Measurements from ENCODE around the gene DAPK1. TPM values are rescaled to one million over a fixed set of nuclear protein-coding genes. Genes with fewer than 3 reads are reported as not detected.

Gene DAPK1
- polyA plus RNA-seq, 12 donors = 16.4 to 38.0 (median 20.0) TPM; not detected in 1

DNA sequence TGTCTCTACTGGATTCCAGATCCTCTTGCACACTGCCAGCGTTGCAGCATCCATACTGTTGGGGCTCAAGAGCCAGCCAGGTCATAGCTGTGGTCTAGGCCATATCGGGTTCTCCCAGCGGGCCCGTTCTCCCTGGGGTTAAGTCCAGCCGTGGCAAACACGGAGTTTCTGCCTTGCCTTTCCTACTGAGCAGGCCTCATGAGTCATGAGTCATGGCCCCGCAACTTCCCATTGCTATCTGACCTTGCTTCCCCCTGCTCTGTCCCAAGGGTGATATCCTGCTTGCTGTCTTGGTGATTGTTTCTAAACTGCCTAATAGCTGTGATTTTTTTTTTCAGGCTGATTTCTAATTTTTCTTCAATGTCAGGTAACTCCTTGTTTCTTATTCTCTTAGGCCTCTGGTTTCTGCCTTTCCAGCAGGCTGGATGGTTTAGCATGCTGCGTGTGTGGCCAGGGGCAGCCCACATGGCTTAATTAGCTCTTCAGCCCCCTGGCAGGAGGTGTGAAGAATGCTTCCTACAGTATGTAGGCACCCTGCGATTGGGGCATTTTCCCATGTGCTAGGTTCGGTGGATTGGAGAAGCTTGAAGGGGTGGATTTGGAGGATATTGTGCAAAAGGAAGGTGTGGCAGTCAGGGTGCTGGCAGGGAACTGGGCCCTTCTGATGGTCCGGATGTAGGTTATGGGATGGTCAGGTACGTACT is 18.7 kb downstream of the DAPK1 start:
- DNase-seq = no peak

DNA sequence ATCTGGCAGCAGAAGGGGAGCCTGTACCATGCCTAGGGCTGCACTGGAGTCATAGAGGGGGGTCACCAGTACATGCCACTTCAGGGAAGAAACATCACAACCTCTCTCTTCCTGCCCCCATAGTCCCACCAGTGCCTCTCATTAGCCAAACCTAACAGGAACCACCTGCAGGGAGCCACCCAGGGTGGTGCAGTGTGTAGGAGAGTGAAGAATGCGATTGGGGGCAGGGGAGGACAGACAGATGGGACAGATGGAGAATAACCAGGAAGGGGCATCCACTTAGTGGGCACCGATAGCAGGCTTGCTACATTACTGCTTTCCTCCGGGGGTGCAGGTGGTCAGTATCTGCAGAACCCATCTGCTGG is 19.2 kb downstream of the DAPK1 start:
- DNase-seq = no peak

DNA sequence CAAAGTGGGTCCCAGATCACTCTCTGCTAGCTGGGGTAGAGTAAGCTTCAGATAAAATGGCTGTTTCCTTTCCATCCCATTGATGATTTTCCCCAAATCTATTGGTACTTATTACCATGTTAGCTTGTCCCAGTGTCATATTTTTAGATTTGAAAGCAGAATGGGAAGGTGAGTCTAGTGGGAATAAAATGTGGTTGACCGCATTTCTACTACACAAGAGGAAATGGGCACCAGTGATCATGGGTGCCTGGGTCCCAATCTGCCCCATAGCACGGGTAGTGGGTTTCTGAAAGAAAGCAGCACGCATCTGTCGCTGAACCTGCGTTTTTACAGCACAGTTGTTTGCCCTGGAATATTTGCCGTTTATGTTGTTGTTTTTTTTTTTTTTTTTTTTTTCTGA is 20.1 kb downstream of the DAPK1 start:
- DNase-seq = no peak

DNA sequence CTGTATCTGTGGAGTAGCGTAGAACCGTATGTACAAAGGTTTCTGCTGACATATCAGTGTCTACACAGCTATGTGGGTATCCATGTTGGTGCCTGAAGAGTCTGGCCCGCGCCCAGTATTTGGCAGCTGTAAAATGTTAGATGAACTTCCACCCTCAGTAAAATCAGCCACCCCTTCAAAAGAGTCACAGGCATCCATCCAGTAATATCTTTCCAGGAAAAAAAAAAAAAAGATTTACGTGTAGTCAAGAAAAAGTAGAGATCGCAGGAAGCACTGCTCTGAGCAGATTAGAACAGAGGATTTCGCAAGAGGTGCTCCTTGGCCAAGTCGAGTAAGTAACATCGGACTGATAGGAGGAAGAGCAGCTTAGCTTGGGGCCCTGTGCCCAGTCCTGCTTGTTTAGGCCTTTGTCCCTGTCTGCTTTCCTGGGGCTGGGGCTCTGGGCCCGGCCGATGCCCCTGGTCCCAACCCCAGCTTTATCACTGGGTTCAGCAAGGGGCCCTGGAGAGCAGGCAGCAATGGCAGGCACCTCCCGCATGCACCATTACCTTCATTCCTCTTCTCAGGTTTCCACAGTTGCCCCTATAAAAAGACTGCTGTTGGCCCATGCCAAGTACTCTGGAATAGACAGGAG is 21.2 kb downstream of the DAPK1 start:
- DNase-seq = no peak

DNA sequence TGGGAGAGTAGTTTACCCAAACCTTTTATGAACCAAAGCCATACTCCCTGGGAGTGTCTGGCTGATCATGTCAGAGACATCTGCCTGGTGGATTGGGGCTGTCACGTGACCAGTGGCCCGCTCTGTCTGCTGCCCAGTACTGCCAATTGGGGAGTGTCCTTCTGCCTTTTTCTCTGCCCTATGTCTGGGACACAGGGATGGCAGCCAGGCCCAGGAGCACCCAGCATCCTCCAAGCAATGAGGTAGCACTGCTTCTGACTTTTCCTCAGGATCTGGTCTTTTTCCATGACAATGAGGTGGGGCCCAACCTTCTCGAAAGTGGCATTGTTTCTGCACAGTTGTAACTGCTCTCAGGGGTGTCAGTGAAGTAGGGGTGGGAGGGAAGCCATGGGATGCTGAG is 21.8 kb downstream of the DAPK1 start:
- DNase-seq = no peak

DNA sequence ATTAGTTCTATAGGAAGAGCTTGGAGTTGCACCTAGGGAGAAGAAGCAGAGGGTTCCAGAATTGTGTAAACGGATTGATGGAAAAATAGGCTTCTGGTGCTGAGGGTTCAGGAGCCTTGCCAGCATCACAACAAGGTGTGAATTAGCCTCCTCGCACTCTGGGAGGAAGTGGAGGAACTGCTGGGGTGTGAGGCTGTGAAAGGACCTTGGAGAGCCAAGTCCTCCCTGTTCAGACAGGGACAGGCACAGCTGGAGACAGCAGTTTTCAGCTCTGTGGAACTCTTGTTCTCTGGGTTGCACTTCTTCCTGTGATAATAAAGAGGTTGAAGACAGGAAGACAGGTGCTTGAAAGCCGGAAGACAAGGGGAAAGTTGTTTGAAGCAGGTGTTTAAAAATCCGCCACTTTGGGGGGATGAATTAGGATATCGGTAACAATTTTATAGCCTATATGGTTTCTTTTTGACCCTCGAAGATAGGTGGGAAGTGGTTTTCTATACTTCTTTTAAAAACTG is 22.6 kb downstream of the DAPK1 start:
- DNase-seq = no peak

DNA sequence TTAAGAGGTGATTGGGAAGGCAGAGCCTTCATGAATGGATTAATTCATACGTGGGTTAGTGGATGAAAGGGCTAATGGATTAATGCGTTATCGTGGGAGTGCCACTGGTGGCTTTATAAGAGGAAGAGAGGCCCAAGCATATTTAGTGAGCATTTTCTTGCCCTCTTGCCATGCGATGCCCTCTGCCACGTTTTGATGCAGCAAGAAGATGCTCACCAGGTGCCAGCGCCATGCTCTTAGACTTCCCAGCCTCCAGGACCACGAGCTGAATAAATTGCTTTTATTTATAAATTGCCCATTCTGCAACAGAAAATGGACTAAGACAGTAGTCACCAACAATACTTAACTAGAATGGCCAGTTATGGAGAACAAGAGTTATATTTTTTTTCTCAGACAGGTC is 24.2 kb downstream of the DAPK1 start:
- DNase-seq = no peak

DNA sequence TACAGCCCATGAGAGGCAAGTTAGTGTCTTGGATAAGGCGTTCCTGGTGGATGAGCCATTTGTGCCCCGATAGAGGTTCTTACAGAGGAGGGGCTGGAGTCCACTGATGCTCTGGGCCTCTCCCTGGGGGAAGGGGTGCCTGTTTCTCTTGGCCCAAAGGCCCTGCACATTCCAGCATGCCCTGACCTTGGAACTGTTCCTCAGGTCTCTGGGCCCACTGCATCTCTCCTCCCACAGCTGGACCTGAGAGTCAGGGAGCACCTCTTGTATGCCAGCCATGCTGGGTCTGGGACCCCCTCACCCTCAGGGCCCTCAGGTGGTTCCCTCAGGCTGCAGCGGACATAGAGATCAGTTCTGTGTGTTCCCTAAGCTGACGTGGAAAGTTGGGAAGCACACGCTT is 26.4 kb downstream of the DAPK1 start:
- DNase-seq = no peak

DNA sequence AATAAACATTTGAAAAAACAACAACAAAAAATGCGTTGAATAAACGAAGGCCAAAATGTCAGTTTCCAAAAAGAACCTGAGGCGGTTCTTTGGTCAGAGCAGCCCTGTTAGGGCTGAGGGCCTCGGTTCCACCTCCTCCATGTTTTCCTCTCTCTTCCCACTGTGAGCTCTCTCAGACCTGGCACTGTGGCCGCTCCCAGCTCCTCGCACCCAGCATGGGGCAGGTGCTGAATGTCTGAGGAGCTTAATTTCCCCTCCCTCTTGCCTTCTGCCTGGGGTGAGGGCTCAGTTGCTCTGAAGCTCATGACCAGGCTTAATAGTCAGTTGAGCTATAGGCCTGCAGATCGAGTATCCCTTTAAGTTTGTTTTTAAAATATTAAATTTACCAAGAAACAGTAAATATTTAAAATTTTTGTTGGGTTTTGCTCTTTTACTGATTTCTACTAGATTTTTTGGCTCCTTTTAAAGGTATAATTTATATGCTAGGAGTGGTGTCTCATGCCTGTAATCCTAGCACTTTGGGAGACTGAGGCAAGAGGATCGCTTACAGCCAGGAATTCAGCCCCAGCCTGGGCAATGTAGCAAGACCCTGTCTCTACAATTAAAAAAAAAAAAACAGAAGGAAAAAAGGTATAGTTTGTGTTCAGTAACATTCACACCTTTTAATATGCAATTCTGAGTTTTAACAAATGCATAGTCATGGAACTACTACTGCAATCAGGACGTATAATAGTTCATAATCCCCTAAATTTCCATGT is 28.1 kb downstream of the DAPK1 start:
- DNase-seq = no peak

DNA sequence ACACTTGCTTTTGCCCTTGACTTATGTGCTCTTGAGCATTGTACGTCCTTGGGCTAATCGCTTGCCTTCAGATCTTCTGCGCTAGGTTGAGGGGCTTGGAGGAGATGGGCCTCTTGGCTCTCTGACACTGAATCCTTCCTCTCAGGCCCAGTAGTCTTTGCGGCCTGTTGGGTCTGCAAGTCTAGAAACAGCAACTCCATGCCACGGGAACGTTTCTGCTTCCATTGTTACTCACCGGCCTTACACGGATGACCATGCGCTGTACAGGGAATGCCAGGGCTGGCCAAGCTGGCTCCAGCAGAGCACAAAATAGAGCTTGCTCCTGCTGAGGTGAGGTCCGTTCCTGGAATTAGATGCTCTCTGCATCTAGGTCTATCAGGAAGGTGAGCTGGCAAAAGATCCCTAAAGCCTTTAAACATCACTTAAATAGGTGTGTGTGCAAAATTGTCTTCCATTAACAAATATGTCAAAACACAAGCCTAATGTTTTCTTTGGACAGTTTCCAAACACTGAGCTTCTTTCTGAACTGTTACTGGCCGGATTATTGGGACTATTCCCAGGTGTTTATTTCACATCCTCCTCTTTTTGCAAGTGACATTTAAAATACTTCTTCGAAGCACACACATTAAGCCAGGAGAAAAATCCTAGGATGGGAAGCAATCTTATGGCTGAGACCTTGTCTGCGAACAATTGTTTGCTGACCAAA is 29.7 kb downstream of the DAPK1 start:
- no peak for DNase-seq

DNA sequence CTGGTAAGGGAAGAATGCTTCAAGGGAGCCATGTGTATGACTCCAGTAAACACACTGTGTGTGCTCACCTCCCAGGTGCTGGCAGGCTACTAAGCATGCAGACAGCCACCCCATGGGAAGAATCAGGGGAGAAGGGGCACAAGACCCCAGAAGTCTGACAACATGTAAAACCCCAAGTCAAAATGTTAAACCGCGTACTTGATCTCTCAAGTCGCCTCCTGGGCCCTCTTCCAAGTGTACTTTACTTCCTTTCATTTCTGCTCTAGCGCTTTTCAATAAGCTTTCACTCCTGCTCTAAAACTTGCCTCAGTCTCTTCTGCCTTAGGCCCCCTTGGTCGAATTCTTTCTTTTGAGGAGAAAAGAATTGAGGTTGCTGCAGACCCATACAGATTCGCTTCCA is 31.3 kb downstream of the DAPK1 start:
- no peak for DNase-seq

DNA sequence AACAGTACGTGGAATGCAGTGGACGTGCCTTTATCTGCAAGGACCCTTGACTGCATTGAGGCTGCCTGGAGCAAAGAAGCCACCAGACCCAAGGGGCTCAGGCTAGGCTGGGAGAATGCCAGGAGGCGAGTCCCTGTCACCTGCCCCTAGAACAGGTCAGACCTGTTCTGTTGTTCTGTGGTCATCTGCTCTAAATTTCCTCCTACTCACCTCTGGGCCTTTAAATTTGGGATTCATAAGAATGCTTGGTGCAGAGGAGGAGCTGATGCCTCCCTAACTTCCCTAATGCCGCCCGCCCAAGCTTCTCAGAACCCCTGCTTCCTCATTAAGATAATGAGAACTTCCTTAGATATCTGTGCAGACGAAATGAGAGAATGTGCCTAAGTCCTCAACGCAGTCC is 32.0 kb downstream of the DAPK1 start:
- DNase-seq = no peak

DNA sequence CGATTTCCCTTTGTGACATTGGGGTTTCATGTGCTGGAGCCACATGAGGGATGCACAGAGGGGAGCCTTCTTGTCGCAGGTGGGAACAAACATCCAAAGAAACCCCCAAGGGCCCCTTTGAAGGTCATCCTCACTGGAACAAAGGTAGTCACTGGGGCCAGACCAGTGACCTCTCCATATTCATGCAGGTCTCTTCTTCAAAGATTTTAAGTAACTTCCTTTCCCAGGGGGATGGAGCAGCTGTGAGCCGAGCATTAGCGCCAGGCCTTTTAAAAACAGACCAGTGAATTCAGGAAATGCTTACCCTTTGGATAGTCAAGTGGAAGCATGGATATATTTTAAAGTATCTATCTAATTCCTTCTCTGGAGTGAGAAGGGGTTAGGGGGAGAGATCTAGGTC is 33.0 kb downstream of the DAPK1 start:
- DNase-seq = no peak

DNA sequence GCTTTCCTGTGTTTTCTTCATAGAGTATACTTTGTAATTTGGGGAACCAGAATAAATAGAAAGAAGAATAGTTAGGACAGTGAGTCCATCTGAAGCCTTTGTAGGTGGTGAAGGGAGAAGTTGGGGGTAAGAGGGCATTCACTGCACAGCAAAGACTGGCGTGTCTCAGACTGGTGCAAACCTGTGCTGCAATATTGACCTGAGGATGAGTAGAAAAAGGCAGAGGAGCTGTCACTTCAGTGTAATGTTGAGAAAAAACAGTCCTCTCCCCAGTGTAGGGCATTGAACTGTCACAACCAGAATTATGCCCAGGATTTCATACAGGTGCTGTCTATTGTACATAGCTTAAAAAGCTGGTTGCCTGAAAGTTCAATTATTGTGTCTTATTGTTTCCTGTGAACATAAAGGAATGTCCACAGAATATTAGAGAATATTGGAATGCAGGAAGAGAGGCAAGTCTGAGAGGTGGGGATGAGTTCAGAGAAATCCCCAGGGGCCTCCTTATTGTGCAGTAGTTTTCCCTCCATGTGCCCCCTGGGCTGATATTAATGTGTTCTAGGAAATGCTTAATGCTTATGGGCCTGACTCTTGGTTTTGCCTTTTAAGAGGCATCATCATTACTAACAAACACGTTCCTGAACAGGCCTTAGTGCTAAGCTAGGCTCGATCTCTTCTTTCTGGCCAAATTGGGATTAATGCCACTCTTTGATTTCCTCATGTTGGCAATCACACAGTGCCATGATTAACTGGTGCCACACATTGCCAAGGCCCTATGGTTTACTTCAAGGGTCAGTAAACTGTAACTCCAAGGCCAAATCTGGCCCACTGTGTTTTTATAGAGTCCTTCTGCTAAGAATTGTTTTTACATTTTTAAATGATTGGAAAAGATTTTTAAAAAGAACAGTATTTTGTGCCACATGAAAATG is 34.0 kb downstream of the DAPK1 start:
- DNase-seq = no peak

DNA sequence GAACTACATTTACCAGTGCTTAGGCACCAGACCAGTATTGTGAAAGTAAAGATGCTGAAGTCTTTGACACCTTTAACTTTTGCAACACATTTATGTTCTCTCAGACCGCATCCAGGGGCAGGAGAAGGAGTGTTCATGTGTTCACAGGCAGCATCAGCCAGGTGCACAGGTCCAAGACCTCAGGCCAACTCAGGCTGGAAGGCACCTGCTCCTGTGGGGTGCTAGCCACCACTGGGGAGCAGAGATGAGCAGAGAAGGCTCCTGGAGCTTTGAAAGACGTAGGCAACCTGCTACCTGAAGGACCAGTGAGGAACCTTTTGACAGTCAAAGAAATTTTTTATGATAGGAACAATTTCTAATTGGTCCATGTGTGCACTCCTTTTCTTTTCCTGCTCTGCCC is 35.6 kb downstream of the DAPK1 start:
- no peak for DNase-seq

DNA sequence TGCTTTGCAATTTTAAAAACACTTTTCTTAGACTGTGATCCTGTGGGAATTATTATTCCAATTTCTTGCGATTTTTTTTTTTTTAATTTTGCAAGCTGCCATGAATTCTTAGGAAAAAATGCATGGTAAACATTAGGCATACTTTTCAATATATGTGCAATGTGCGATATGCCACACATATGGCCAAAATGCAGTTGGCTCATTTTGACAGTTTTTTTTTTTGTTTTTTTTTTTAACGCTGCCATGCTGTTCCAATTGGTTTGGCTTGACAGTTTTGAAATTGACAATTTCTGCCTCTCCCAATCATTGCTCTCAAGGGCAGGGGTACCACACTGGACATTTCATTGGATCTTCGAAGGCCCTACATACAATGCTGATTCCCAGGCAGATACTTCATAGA is 36.4 kb downstream of the DAPK1 start:
- DNase-seq = no peak

DNA sequence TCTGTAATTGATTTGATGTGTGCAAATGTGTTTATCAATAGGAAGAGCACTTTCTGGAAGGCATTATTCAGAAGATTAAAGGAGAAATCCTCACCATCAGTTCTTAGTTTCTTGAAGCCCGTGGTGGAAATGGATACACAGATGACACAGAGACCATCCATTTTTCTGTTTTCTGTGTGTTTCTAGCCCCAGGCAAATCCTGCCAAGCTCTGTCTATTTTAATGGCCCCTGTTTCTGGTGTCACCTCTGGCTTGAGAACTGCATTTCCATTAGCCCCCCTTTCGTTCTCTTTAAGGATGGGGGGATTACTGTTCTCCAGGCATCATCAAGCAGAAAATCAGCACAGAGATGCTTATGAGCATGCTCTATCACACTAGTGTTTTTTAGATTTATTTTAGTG is 37.3 kb downstream of the DAPK1 start:
- DNase-seq = no peak

DNA sequence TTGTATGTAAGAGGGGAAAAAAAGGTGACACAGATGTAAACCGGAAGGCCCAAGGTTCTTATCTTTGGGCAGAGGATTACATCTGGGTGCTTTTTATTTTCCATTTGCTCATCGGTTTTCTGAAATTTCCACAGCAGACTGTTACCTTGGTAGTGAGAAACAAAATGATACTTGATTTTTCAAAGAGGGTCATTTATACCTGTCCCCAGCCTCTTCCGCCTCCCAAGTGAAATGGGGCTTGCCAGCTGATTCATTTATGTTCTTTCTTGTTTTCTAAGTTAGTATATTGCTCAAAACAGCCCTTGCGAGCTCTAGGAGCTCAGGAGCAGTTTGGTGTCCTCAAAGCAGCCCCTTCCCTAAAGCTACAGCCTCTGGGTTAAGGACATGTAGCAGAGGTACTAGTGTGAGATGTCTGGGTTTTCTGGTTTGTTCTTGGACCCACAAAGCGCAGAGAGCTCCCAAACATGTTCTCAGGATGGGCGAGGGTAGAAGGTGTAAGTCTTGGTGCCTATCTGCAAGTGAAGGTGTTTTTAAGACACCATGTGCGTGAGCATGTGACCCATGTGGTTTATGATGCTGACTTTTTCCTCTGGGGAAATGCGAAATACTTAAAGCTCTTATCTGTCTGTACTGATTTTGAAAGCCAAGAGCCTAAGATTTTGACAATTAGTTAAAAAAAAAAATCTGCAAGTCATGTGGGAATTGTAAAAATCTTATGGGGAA is 38.3 kb downstream of the DAPK1 start:
- DNase-seq = no peak

DNA sequence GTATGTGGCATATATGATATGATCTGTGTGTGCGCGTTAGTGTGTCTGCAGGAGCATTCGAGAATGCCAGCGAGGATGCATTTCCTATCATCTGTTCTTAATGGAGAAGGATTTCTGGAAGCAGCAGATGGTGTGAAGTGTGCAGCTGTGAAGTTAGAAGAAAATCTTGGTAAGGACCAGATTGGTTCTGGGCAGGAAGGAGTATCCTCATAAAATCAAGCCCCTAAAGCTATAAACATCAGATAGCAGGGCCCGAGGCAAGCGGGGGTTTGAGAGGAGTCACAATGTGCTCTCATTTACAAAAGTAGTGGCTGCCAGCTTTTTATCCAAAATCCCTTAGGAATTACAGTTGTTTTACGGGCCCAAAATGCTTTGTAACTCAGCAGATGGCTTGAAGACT is 40.0 kb downstream of the DAPK1 start:
- DNase-seq = no peak

DNA sequence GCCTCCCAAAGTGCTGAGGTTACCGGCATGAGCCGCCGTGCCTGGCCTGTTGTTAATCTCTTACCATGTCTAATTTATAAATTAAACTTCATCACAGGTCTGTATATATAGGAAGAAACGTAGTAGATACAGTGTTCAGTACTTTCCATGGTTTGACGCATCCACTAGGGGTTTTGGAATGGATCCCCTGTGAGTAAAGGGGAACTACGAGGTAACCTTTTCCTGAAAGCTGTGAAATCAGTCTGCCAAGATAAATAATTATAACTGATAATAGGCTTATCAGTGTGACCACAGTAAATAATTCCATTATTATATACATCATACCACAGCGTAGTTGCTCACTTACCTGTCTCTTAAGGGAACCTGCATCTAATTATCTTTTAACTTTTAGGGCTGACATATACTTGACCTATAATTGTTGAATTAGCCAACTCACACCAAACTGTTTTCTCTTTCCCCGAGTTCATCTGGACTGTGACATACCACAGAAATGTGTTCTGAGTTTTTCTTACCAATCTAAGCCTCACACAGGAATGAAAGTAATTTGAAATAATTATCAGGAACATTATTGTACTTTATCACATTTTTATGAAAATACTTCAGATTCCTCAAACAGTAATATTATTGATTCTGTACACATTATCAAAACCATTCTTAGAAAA is 42.9 kb downstream of the DAPK1 start:
- DNase-seq = no peak

All from muscle of arm (tissue), 12 donors.